A549 (cell line): ENCODE data around the gene KLHL15.

Experiments
- CBX8 ChIP-seq: fragments of 200-600 bp; sonication (generic); IDR thresholded peaks from 2 replicates; pipeline ENCODE4 v1.6.1; 2016
- EP300 ChIP-seq, 2 experiments: fragments of >200 bp; sonication (Bioruptor Twin); formaldehyde crosslinking; IDR thresholded peaks; 2 replicates in 1 of 2; 3 replicates in 1 of 2; pipeline ENCODE4 v1.6.1; 2016 to 2017
- FOSB ChIP-seq: fragments of 250-450 bp; sonication (Bioruptor Pico); IDR thresholded peaks from 2 replicates; pipeline ENCODE4 v1.5.0; 2020; ENCODE audit warnings: mild to moderate bottlenecking, moderate library complexity
- FOSL2 ChIP-seq, 2 experiments: fragments of 450-650 bp in 1 of 2; fragments of >200 bp in 1 of 2; sonication (Bioruptor Twin) in 1 of 2; formaldehyde crosslinking; IDR thresholded peaks; 2 replicates each; pipeline versions ENCODE4 v1.5.0 to v1.6.1; 2016 to 2020; ENCODE audit warnings: mild to moderate bottlenecking in 1 of 2, moderate library complexity in 1 of 2
- HOXA7 ChIP-seq: fragments of 250-450 bp; sonication (Bioruptor Pico); IDR thresholded peaks from 2 replicates; pipeline ENCODE4 v1.5.0; 2020; ENCODE audit warnings: mild to moderate bottlenecking, moderate library complexity
- MAFK ChIP-seq: fragments of 450-650 bp; IDR thresholded peaks from 2 replicates; pipeline ENCODE4 v1.6.1; 2014; ENCODE audit not compliant: partially characterized antibody
- MAZ ChIP-seq: fragments of 150-350 bp; IDR thresholded peaks from 2 replicates; pipeline ENCODE4 v1.6.1; 2014; ENCODE audit warnings: antibody characterized with exemption, low read depth, low read length, borderline replicate concordance
- POLR2A ChIP-seq: IDR thresholded peaks from 2 replicates; pipeline ENCODE4 v1.6.1; 2012; ENCODE audit warnings: mild to moderate bottlenecking, low read length
- POLR2AphosphoS2 ChIP-seq: conservative IDR thresholded peaks from 2 replicates; pipeline ENCODE4 v1.6.1; 2012; ENCODE audit warnings: low read length, improper control_type of control experiment, inconsistent platforms
- SMC3 ChIP-seq: fragments of >200 bp; sonication (Bioruptor Twin); formaldehyde crosslinking; IDR thresholded peaks from 3 replicates; pipeline ENCODE4 v1.6.1; 2018; ENCODE audit warnings: inconsistent platforms
- TF ChIP-seq, protein P1 (sequence below): fragments of >200 bp; sonication (Bioruptor Twin); formaldehyde crosslinking; IDR thresholded peaks from 3 replicates; pipeline ENCODE4 v1.5.1; 2016

DNA sequence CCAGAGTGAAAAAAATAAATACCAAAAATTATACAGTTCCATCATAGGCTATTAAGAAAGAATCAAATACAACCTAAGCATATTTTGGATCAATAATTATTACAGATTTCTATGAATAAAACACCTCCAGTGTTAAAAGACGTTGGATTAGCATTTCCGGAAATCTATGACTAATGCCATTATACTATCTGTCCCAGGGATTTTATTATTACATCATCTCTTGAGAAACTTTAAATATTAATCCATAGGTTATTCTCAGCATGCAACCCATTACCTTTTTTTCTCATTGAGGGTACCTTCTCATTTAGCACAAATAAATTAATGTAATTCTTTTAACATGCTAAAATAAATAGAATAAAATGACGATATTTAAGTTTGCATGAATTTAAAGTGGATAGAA lies 74.6 kb downstream of the KLHL15 start:
- TF ChIP-seq SMC3 = no peak
- TF ChIP-seq EP300 (IDR thresholded peaks at IDR 0.05) = no peak
- TF ChIP-seq, protein P1, sequence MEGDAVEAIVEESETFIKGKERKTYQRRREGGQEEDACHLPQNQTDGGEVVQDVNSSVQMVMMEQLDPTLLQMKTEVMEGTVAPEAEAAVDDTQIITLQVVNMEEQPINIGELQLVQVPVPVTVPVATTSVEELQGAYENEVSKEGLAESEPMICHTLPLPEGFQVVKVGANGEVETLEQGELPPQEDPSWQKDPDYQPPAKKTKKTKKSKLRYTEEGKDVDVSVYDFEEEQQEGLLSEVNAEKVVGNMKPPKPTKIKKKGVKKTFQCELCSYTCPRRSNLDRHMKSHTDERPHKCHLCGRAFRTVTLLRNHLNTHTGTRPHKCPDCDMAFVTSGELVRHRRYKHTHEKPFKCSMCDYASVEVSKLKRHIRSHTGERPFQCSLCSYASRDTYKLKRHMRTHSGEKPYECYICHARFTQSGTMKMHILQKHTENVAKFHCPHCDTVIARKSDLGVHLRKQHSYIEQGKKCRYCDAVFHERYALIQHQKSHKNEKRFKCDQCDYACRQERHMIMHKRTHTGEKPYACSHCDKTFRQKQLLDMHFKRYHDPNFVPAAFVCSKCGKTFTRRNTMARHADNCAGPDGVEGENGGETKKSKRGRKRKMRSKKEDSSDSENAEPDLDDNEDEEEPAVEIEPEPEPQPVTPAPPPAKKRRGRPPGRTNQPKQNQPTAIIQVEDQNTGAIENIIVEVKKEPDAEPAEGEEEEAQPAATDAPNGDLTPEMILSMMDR = no peak
- TF ChIP-seq CBX8 = no peak
- TF ChIP-seq FOSB (CRISPR knock-in tag) = no peak
- TF ChIP-seq HOXA7 = no peak
- TF ChIP-seq MAFK = no peak
- TF ChIP-seq MAZ = no peak
- no peak for TF ChIP-seq FOSL2 (IDR thresholded peaks at IDR 0.05)
- TF ChIP-seq FOSL2 (CRISPR knock-in tag; IDR thresholded peaks at IDR 0.05) = no peak
- no peak for TF ChIP-seq POLR2A
- no peak for TF ChIP-seq POLR2AphosphoS2
